Fibroblast of lung (primary cell): ENCODE data around the gene PBX1. TPM values are rescaled to one million over a fixed set of nuclear protein-coding genes. Genes with fewer than 3 reads are reported as not detected.

Source experiments
- DNase-seq, 2 donors: peaks; one replicate each; pipeline versions ENCODE4 v3.0.0 to v3.0.0-alpha.2; 2010; ENCODE audit warnings: low read depth in 2 of 2
- H2AFZ ChIP-seq: 2 replicates; pipeline ENCODE4 v1.5.1; 2012; ENCODE audit warnings: low read length, control low read depth, inconsistent platforms
- H3K27ac ChIP-seq: 2 replicates; pipeline ENCODE4 v1.5.1; 2011; ENCODE audit warnings: low read length, control low read depth; ENCODE audit not compliant: insufficient read depth
- H3K27me3 ChIP-seq: 2 replicates; pipeline ENCODE4 v1.5.1; 2011; ENCODE audit warnings: mild to moderate bottlenecking, low read length; ENCODE audit not compliant: control insufficient read depth, insufficient read depth
- H3K36me3 ChIP-seq: 2 replicates; pipeline ENCODE4 v1.5.1; 2011; ENCODE audit warnings: low read length; ENCODE audit not compliant: control insufficient read depth, insufficient read depth
- H3K4me1 ChIP-seq: 2 replicates; pipeline ENCODE4 v1.5.1; 2011; ENCODE audit warnings: low read length; ENCODE audit not compliant: control insufficient read depth, insufficient read depth; ENCODE audit errors: extremely low read depth
- H3K4me2 ChIP-seq: 2 replicates; pipeline ENCODE4 v1.5.1; 2011; ENCODE audit warnings: low read length, control low read depth; ENCODE audit not compliant: insufficient read depth; ENCODE audit errors: extremely low read depth
- H3K4me3 ChIP-seq, 4 experiments: fragments of 200-600 bp in 1 of 4; sonication (generic) in 1 of 4; replicated peaks in 1 of 4; 2 replicates each; pipeline ENCODE4 v1.5.1; 2011 to 2016; ENCODE audit warnings: low read length in 4 of 4, low read depth in 3 of 4, mild to moderate bottlenecking in 3 of 4, control low read depth in 2 of 4, inconsistent platforms in 1 of 4, mixed read lengths in 1 of 4; ENCODE audit not compliant: insufficient read depth in 1 of 4; ENCODE audit errors: control extremely low read depth in 1 of 4
- H3K79me2 ChIP-seq: 2 replicates; pipeline ENCODE4 v1.5.1; 2012; ENCODE audit warnings: mild to moderate bottlenecking, low read length, inconsistent platforms; ENCODE audit not compliant: control insufficient read depth, insufficient read depth
- H3K9ac ChIP-seq: 2 replicates; pipeline ENCODE4 v1.5.1; 2011; ENCODE audit warnings: mild to moderate bottlenecking, low read length, control low read depth; ENCODE audit not compliant: insufficient read depth
- H3K9me3 ChIP-seq: 2 replicates; pipeline ENCODE4 v1.5.1; 2012; ENCODE audit warnings: low read depth, low read length; ENCODE audit not compliant: control insufficient read depth, insufficient read depth
- H4K20me1 ChIP-seq: 2 replicates; pipeline ENCODE4 v1.5.1; 2011; ENCODE audit warnings: low read length; ENCODE audit not compliant: control insufficient read depth, insufficient read depth; ENCODE audit errors: extremely low read depth
- EZH2 ChIP-seq: IDR thresholded peaks from 2 replicates; pipeline ENCODE4 v1.5.1; 2012; ENCODE audit warnings: low read length, control low read depth, mild to moderate bottlenecking; ENCODE audit errors: missing control alignments
- polyA plus RNA-seq, 2 donors: library from polyadenylated mRNA; depleted of rRNA in 1 of 2; stranded (reverse) in 1 of 2; unstranded in 1 of 2; fragments of >200 nt; gene quantifications; 2 replicates each; pipeline ENCODE4 v1.2.1, GENCODE V29; 2011 to 2012; ENCODE audit warnings: missing spikeins in 1 of 2
- total RNA-seq: library from RNA; depleted of rRNA; stranded (reverse); fragments of >200 nt; gene quantifications from 2 replicates; pipeline ENCODE4 v1.2.1, GENCODE V29; 2014
- TF ChIP-seq, protein P1 (sequence below), 2 donors: IDR thresholded peaks in 1 of 2; conservative IDR thresholded peaks in 1 of 2; 1 replicate in 1 of 2; 2 replicates in 1 of 2; pipeline ENCODE4 v1.5.1; 2011 to 2012; ENCODE audit warnings: low read length in 2 of 2, control low read depth in 1 of 2, inconsistent platforms in 1 of 2, low read depth in 1 of 2, mild to moderate bottlenecking in 1 of 2

PBX1 gene
- total and polyA plus RNA-seq, 2 donors (not counting 1 experiment from before 2014, with no cell fraction given) = 43.1 to 46.7 TPM

GRCh38 chr1:164578479-164579200, 19.7 kb downstream of the PBX1 start:
- TF ChIP-seq, protein P1, sequence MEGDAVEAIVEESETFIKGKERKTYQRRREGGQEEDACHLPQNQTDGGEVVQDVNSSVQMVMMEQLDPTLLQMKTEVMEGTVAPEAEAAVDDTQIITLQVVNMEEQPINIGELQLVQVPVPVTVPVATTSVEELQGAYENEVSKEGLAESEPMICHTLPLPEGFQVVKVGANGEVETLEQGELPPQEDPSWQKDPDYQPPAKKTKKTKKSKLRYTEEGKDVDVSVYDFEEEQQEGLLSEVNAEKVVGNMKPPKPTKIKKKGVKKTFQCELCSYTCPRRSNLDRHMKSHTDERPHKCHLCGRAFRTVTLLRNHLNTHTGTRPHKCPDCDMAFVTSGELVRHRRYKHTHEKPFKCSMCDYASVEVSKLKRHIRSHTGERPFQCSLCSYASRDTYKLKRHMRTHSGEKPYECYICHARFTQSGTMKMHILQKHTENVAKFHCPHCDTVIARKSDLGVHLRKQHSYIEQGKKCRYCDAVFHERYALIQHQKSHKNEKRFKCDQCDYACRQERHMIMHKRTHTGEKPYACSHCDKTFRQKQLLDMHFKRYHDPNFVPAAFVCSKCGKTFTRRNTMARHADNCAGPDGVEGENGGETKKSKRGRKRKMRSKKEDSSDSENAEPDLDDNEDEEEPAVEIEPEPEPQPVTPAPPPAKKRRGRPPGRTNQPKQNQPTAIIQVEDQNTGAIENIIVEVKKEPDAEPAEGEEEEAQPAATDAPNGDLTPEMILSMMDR (conservative IDR thresholded peaks at IDR 0.05 in 1 of 2, IDR thresholded peaks at IDR 0.05 in 1 of 2; ENCODE audit: low read depth in 1 of 2, low read length in 2 of 2) = no peak
- no peak for TF ChIP-seq EZH2
- Histone ChIP-seq H3K79me2 (peaks cover 17% of the 10 kb centered on the region), H3K9ac (no peak overlapping the region), H4K20me1 (no peaks in the 10 kb centered on the region), H3K27me3 (no peaks in the 10 kb centered on the region), H3K4me3 (no peak overlapping the region), H3K4me1 (peaks cover 4% of the 10 kb centered on the region), H3K27ac (no peak overlapping the region), H2AFZ (no peak overlapping the region), H3K36me3 (no peaks in the 10 kb centered on the region), H3K4me2 (no peak overlapping the region), H3K9me3 (no peaks in the 10 kb centered on the region)
- no peak for DNase-seq

GRCh38 chr1:164579381-164579780, 20.4 kb downstream of the PBX1 start:
- H3K9ac ChIP-seq = no peak overlapping the region
- no peak overlapping the region for H3K4me2 ChIP-seq
- no peaks in the 10 kb centered on the region for H3K9me3 ChIP-seq
- no peaks in the 10 kb centered on the region for H4K20me1 ChIP-seq
- peaks cover 10% of the 10 kb centered on the region for H3K79me2 ChIP-seq
- DNase-seq = no peak
- no peaks in the 10 kb centered on the region for H3K27me3 ChIP-seq
- no peak for TF ChIP-seq EZH2
- TF ChIP-seq, protein P1 (conservative IDR thresholded peaks at IDR 0.05 in 1 of 2, IDR thresholded peaks at IDR 0.05 in 1 of 2; ENCODE audit: low read depth in 1 of 2, low read length in 2 of 2) = no peak
- H3K27ac ChIP-seq = no peak overlapping the region
- peaks cover 4% of the 10 kb centered on the region for H3K4me1 ChIP-seq
- H2AFZ ChIP-seq = no peak overlapping the region
- no peak overlapping the region for H3K4me3 ChIP-seq
- no peaks in the 10 kb centered on the region for H3K36me3 ChIP-seq

DNA sequence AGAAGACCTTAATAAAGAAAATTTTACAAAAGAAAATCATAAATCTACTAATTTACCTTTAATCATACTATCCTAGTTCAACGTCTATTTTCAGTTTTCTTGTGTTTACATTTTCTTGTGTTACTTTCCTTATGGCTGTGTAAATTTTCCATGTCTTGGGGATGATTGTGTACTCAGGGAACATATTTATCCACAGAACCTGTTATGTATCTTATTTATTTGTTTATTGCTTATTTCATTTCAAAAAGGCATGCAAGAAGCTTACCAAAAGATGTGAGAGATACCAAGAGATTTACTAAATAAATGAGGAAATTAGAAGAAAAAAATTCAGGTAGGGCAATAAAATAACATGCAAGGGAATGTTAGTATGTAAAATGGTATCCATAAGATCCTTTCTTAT, 22.8 kb downstream of the PBX1 start:
- H3K4me2 ChIP-seq = no peak overlapping the region
- H4K20me1 ChIP-seq = no peaks in the 10 kb centered on the region
- no peaks in the 10 kb centered on the region for H3K36me3 ChIP-seq
- H3K79me2 ChIP-seq = peaks cover 4% of the 10 kb centered on the region
- DNase-seq = no peak
- TF ChIP-seq EZH2 = no peak
- TF ChIP-seq, protein P1 (conservative IDR thresholded peaks at IDR 0.05 in 1 of 2, IDR thresholded peaks at IDR 0.05 in 1 of 2; ENCODE audit: low read depth in 1 of 2, low read length in 2 of 2) = no peak
- H3K4me3 ChIP-seq = no peak overlapping the region
- H3K27me3 ChIP-seq = no peaks in the 10 kb centered on the region
- H2AFZ ChIP-seq = no peak overlapping the region
- H3K4me1 ChIP-seq = peaks cover 3% of the 10 kb centered on the region
- H3K9ac ChIP-seq = no peak overlapping the region
- H3K9me3 ChIP-seq = no peaks in the 10 kb centered on the region
- no peak overlapping the region for H3K27ac ChIP-seq
